Hematopoietic multipotent progenitor cell treated with erythropoietin and hydrocortisone succinate and interleukin-3 and kit ligand, for 15 days (in vitro differentiated cells): ENCODE data around the gene SLC17A2.
"Not testable (repeated sequence)": the region's sequence is repeated elsewhere in the genome, so short reads cannot be mapped to it uniquely, and the experiment has no call there.

Source experiments
- DNase-seq: peaks from one replicate; pipeline ENCODE4 v3.0.0-alpha.2; 2015; ENCODE audit warnings: low spot score

The SLC17A2 gene

DNA sequence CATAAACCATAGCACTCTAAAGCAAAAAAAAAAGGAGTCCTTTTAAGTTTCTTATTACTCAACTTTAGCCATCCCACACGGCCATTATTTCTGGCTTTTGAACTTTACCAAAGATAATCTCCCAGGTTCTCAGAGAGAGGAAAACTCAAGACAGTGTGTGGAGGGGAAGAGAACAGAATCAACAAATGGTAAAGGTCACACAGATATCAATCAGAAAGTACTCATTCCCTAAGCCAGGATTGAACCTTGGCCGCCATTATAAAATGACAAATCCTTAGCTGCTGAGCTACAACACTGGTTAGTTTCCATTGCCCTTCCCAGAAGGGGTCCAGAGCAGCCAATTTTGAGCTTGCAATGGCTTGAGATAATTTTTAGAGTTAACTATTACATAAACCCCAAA, 22.0 kb upstream of the SLC17A2 start:
- no peak for DNase-seq

- no peak for DNase-seq
Measured at GRCh38 chr6:25951296-25952032, 21.0 kb upstream of the SLC17A2 start.

- DNase-seq, result no peak
Measured at GRCh38 chr6:25950297-25950696, 19.8 kb upstream of the SLC17A2 start.

- no peak for DNase-seq
Measured at GRCh38 chr6:25949695-25950094, 19.2 kb upstream of the SLC17A2 start.

GRCh38 chr6:25947492-25947891, 17.0 kb upstream of the SLC17A2 start:
- DNase-seq, result not testable (repeated sequence)

- DNase-seq, result no peak
Measured at GRCh38 chr6:25946631-25947030, 16.1 kb upstream of the SLC17A2 start.

GRCh38 chr6:25945738-25946137, 15.2 kb upstream of the SLC17A2 start:
- not testable (repeated sequence) for DNase-seq

DNA sequence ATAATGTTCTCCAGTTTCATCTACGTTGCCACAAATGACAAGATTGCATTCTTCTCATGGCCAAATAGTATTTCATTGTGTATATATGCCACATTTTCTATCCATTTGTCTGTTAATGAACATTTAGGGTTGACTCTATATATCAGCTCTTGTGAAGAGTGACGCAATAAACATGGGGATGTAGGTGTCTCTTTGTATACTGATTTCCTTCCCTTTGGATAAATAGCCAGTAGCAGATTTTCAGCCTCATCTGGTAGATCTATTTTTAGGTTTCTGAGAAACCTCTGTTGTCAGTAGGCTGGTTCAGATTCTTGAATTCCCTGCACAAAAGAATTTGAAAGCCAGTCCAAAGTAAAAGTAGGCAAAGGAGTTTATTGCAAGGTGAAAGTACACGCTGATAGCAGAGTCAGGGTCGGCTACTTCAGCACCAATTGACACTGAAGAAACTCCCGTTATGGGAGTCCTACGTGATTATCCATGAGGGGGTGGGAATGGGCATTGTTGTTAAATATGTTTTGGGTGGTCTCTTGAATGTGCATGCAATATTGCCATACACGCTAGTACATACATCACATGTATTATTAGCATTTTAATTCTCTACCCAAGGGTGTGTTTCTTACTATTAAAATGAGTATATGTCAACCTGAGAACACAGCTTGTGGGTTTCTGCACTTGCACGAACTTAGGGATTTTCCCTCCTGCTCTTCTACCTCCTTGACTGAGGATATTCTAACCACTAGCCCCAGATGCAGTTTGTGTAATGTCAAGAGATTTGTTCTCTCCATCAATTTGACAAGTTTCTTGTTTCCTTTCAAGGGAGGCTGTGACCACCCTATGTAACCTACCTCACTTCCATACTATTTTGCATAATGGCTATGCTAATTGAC, 14.4 kb upstream of the SLC17A2 start:
- no peak for DNase-seq

GRCh38 chr6:25943887-25944286, 13.4 kb upstream of the SLC17A2 start:
- DNase-seq, result no peak

GRCh38 chr6:25942561-25943147, 12.2 kb upstream of the SLC17A2 start:
- DNase-seq, result peak; percentile 19

GRCh38 chr6:25939593-25939992, 9.1 kb upstream of the SLC17A2 start:
- DNase-seq, result no peak

GRCh38 chr6:25935953-25936352, 5.5 kb upstream of the SLC17A2 start:
- DNase-seq, result no peak

GRCh38 chr6:25934735-25935313, 4.3 kb upstream of the SLC17A2 start:
- DNase-seq, result no peak

- no peak for DNase-seq
Measured at GRCh38 chr6:25934156-25934555, 3.7 kb upstream of the SLC17A2 start.

DNA sequence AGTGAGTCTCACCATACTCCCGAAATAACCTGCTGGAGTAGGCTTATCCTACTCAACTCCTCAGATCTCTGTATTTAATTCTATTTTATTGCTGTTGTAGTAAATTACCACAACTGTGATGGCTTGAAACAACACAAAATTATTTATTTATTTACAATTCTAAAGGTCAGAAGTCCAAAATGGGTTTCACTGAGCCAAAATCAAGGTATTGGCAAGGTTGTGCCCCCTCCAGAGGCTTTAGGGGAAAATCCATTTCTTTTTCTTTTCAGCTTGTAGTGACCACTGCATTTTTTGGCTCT, 869 bp upstream of the SLC17A2 start:
- no peak for DNase-seq

DNA sequence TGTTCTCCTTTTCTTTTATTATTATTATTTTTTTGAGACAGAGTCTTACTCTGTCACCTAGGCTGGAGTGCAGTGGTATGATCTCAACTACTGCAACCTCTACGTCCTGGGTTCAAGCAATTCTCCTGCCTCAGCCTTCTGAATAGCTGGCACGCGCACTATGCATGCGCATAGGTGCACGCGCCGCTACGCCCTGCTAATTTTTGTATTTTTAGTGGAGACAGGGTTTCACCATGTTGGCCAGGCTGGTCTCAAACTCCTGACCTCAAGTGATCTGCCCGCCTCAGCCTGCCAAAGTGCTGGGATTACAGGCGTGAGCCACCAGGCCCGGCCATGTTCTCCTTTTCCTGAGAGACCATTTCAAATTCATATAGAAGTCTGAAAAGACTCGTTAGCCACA, 706 bp downstream of the SLC17A2 start:
- DNase-seq, result not testable (repeated sequence)

- no peak for DNase-seq
Measured at GRCh38 chr6:25928562-25929324, 1.7 kb downstream of the SLC17A2 start.

- DNase-seq, result no peak
Measured at GRCh38 chr6:25927756-25928216, 2.7 kb downstream of the SLC17A2 start.

DNA sequence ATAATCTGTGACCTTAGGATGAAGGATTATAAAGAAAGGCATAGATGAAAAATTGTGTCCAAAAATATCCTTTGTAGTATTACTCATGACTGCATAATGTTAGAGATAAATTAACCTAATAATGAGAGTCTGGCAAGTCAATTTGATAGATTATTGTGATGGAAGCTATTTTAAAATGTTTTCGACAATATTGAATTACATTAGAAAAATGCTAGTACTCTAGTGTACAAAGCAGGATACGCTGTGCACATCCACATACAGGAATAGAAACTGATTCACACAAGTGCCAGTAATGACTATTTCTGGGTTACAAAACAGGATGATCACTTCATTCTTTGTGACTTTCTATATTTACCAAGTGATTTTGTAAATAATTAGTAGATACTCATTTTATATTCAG, 3.3 kb downstream of the SLC17A2 start:
- no peak for DNase-seq

- no peak for DNase-seq
Measured at GRCh38 chr6:25925876-25926275, 4.6 kb downstream of the SLC17A2 start.

DNA sequence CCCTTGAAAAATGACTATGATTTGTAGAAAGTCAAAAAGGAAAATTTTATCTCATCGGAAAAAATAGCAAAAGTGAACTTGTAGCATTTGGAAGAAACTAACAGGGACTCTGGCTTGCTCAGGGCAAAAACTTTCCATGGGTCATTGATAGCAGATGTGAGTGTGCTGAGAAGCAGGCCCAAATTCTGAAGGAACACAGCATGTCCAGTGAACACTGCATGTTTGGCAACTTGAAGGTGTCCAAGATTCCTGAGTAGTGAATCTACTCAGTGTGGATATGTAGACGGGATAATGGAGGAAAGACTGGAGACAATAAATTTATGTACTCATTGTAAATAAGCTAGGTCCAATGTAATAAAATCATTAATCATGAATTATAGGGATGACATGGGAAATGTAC, 8.2 kb downstream of the SLC17A2 start:
- no peak for DNase-seq
